Keratinocyte (primary cell): ENCODE results near the gene BORCS6. TPM values are rescaled to one million over a fixed set of nuclear protein-coding genes. Genes with fewer than 3 reads are reported as not detected.

Experiments used
- DNase-seq: peaks from one replicate; pipeline ENCODE4 v3.0.0-alpha.2; 2011; ENCODE audit warnings: low read depth, missing footprints, low spot score
- FAIRE-seq: peaks from 2 replicates; lab custom pipeline; 2011; peaks lifted over from hg19 to GRCh38; lab: Jason Lieb, UNC
- H2AFZ ChIP-seq: 2 replicates; pipeline ENCODE4 v1.6.0; 2012; ENCODE audit warnings: low read length, control low read depth, inconsistent platforms; ENCODE audit not compliant: control insufficient read depth
- H3K27ac ChIP-seq: 2 replicates; pipeline ENCODE4 v1.5.1; 2011; ENCODE audit warnings: low read length; ENCODE audit not compliant: control insufficient read depth, insufficient read depth
- H3K27me3 ChIP-seq: 3 replicates; pipeline ENCODE4 v1.6.0; 2011; ENCODE audit warnings: low read length; ENCODE audit not compliant: control insufficient read depth, insufficient read depth; ENCODE audit errors: extremely low read depth
- H3K36me3 ChIP-seq, 2 experiments: 2 replicates in 1 of 2; 3 replicates in 1 of 2; pipeline ENCODE4 v1.5.1; 2011; ENCODE audit warnings: low read length in 2 of 2, mild to moderate bottlenecking in 1 of 2; ENCODE audit not compliant: control insufficient read depth in 2 of 2, insufficient read depth in 2 of 2; ENCODE audit errors: extremely low read depth in 1 of 2
- H3K4me1 ChIP-seq: 3 replicates; pipeline ENCODE4 v1.5.1; 2011; ENCODE audit warnings: low read length; ENCODE audit not compliant: control insufficient read depth, insufficient read depth; ENCODE audit errors: extremely low read depth
- H3K4me2 ChIP-seq: 3 replicates; pipeline ENCODE4 v1.6.0; 2011; ENCODE audit warnings: low read depth, low read length; ENCODE audit not compliant: control insufficient read depth, insufficient read depth; ENCODE audit errors: extremely low read depth
- H3K4me3 ChIP-seq, 3 experiments: fragments of 200-600 bp in 1 of 3; sonication (generic) in 1 of 3; 2 replicates in 2 of 3; 3 replicates in 1 of 3; pipeline ENCODE4 v1.5.1; 2011 to 2016; ENCODE audit warnings: low read length in 3 of 3, mild to moderate bottlenecking in 3 of 3, control low read depth in 2 of 3, inconsistent platforms in 1 of 3, low read depth in 1 of 3, mixed read lengths in 1 of 3, mixed run types in 1 of 3, moderate library complexity in 1 of 3; ENCODE audit not compliant: control insufficient read depth in 2 of 3, insufficient read depth in 2 of 3; ENCODE audit errors: extremely low read depth in 1 of 3
- H3K79me2 ChIP-seq: 2 replicates; pipeline ENCODE4 v1.6.0; 2012; ENCODE audit warnings: low read length; ENCODE audit not compliant: control insufficient read depth, insufficient read depth
- H3K9ac ChIP-seq: 3 replicates; pipeline ENCODE4 v1.6.0; 2011; ENCODE audit warnings: low read length; ENCODE audit not compliant: control insufficient read depth, insufficient read depth; ENCODE audit errors: extremely low read depth
- H3K9me1 ChIP-seq: 3 replicates; pipeline ENCODE4 v1.6.0; 2011; ENCODE audit warnings: low read length; ENCODE audit not compliant: control insufficient read depth, insufficient read depth; ENCODE audit errors: extremely low read depth
- H3K9me3 ChIP-seq: 2 replicates; pipeline ENCODE4 v1.5.1; 2012; ENCODE audit warnings: low read depth, low read length; ENCODE audit not compliant: control insufficient read depth
- H4K20me1 ChIP-seq: 3 replicates; pipeline ENCODE4 v1.6.0; 2011; ENCODE audit warnings: low read length; ENCODE audit not compliant: control insufficient read depth, insufficient read depth; ENCODE audit errors: extremely low read depth
- EZH2 ChIP-seq: IDR thresholded peaks from one replicate; pipeline ENCODE4 v1.6.1; 2012; ENCODE audit warnings: inconsistent platforms, mild to moderate bottlenecking, low read length, moderate library complexity
- dilution Hi-C: fragments of 300-500 bp; cut with MboI; formaldehyde crosslinking; loops from one replicate; pipeline ENCODE4 v1.7.0; 2020; ENCODE audit warnings: low sequenced_read_pairs; ENCODE audit not compliant: extremely low pct_ligation_motif_present
- polyA plus RNA-seq, 5 experiments: library from polyadenylated mRNA; depleted of rRNA in 3 of 5; stranded (reverse) in 3 of 5; stranded (forward) in 1 of 5; unstranded in 1 of 5; fragments of >200 nt; gene quantifications; 1 replicate in 1 of 5; 2 replicates in 3 of 5; 3 replicates in 1 of 5; pipeline versions ENCODE4 v1.2.1 to v1.2.3, GENCODE V29; 2011 to 2012; ENCODE audit warnings: missing spikeins in 2 of 5, low read depth in 1 of 5, low replicate concordance in 1 of 5
- TF ChIP-seq, protein P1 (sequence below), 3 experiments: IDR thresholded peaks in 1 of 3; conservative IDR thresholded peaks in 1 of 3; optimal IDR thresholded peaks in 1 of 3; 2 replicates in 2 of 3; 3 replicates in 1 of 3; pipeline versions ENCODE3 to v1.5.1; 2011; ENCODE audit warnings: low read length in 3 of 3, mild to moderate bottlenecking in 3 of 3, moderate library complexity in 2 of 3, control low read depth in 1 of 3, inconsistent platforms in 1 of 3; ENCODE audit not compliant: insufficient read depth in 2 of 3; ENCODE audit errors: extremely low read depth in 1 of 3

Gene BORCS6
- polyA plus RNA-seq, 1 donor (not counting 4 experiments of a cell fraction or from before 2014, with no cell fraction given): 4.2 TPM

DNA sequence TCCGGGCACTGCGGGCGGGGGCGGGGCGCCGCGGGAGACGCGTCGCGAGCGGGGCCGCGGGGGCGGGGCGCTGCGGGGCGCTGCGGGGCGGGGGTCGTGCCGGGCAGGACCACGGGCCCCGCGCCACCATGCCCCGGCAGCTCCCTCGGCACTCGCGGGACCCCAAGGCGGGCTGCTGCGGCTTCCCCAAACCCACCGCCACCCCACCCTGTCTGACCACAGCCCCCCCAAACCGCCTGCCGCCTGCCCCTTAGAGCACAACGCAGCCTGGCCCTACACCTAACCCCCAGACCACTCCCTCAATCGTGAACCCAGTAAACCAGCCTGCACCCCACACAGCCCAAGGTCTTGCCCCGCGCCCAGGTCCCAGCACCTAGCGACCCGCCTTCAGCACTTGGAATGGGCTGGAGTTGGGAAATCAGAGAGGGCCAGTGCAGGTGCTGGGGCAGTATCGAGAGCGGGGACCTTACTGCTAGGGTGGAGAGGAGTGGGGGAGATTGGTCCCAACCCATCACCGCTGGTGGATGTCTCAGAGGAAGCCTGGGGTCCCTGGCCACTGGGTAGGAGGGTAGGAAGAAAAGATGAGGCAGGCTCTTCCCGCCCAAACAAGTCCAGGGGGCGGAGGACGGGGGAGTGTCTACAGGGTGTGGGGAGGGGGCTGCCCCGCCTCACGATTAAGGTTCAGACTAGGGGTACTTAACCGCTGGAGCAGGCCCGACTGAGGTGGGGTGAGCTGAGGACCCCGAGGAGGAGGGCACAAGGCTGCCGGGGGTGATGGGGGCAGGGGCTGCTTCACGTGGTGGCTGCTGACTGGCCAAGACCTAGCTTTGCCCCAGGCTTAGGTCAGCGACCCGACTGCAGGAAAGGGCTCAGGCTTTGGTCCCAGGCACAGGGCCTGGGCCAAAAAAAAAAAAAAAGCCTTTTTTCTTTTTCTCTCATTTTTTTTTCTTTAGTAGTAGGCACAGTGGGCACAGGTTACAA lies 26.7 kb downstream of the BORCS6 start:
- dilution Hi-C loops: no loop called here
- Histone ChIP-seq H3K4me1 (peaks cover 39% of the 10 kb centered on the region), H3K27ac (peak overlapping the region; percentile 58), H3K79me2 (peaks cover 18% of the 10 kb centered on the region), H2AFZ (peak overlapping the region; percentile 72), H3K27me3 (no peaks in the 10 kb centered on the region), H3K9me1 (no peaks in the 10 kb centered on the region), H3K36me3 (peaks cover 12 to 26% of the 10 kb centered on the region in 2 experiments), H3K4me2 (peak overlapping the region; percentile 62), H3K9me3 (no peaks in the 10 kb centered on the region), H3K4me3 (peak overlapping the region; percentile 54 to 99 (median 92)), H3K9ac (peak overlapping the region; percentile 93), H4K20me1 (no peaks in the 10 kb centered on the region)
- FAIRE-seq (no peak), DNase-seq (no peak)
- no peak for TF ChIP-seq EZH2
- TF ChIP-seq, protein P1, sequence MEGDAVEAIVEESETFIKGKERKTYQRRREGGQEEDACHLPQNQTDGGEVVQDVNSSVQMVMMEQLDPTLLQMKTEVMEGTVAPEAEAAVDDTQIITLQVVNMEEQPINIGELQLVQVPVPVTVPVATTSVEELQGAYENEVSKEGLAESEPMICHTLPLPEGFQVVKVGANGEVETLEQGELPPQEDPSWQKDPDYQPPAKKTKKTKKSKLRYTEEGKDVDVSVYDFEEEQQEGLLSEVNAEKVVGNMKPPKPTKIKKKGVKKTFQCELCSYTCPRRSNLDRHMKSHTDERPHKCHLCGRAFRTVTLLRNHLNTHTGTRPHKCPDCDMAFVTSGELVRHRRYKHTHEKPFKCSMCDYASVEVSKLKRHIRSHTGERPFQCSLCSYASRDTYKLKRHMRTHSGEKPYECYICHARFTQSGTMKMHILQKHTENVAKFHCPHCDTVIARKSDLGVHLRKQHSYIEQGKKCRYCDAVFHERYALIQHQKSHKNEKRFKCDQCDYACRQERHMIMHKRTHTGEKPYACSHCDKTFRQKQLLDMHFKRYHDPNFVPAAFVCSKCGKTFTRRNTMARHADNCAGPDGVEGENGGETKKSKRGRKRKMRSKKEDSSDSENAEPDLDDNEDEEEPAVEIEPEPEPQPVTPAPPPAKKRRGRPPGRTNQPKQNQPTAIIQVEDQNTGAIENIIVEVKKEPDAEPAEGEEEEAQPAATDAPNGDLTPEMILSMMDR (optimal IDR thresholded peaks at IDR 0.05 in 1 of 3, IDR thresholded peaks at IDR 0.05 in 1 of 3, conservative IDR thresholded peaks at IDR 0.05 in 1 of 3; ENCODE audit: extremely low read depth in 1 of 3, insufficient read depth in 2 of 3, low read length in 3 of 3): no peak

DNA sequence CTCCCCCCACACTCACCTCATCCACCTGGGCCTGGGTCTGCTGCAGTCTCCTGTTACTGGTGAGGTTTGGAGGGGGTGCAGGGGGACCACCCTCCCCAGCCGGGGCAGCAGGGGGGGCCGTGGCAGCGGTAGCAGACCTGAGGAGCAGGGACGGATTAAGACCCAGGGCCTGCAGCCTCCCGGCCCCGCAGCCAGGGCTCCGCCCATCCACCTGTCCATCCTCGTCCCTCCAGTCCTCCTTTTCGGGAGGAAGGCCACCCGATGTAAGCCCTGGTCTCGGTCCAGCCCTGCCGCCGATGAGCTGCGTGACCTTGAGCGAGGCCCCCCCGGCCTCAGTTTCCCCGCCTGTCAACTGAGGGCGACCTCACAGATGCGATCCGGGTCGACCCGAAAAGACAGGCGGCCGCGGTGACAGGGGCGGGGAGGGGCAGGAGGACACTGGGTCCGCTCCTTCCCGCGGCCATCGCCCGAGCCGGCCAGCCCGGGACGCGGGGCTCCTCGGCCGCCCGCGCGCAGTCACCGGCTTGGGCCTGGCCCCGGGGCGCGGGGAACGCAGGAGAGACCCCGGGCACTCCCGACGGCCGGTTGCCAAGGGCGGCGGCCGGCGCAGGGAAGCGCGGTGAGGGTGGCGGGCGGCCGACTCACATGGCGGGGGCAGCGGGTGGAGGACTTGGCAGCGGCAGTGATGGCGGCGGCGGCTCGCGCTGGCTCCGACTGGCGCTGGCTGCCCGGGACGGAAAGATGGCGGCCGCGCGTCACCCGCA lies 27.6 kb downstream of the BORCS6 start, which contains the start of gene VAMP2:
Gene VAMP2 (minus strand): TSS at position 716 of the 764 bp plus-strand sequence. CDS start 69 bp downstream, at position 647.
- H3K79me2 ChIP-seq: peaks cover 18% of the 10 kb centered on the region
- peak within 1 kb of the TSS; percentile 96 for H3K4me2 ChIP-seq
- peak within 1 kb of the TSS; percentile 91 to 99 (median 92) for H3K4me3 ChIP-seq
- H3K36me3 ChIP-seq: peaks cover 12 to 26% of the 10 kb centered on the region in 2 experiments
- no peak for DNase-seq
- peaks cover 39% of the 10 kb centered on the region for H3K4me1 ChIP-seq
- FAIRE-seq: no peak
- peak within 1 kb of the TSS; percentile 76 for H3K27ac ChIP-seq
- peak within 1 kb of the TSS; percentile 93 for H3K9ac ChIP-seq
- H3K9me1 ChIP-seq: no peaks in the 10 kb centered on the region
- H3K27me3 ChIP-seq: no peaks in the 10 kb centered on the region
- H3K9me3 ChIP-seq: no peaks in the 10 kb centered on the region
- dilution Hi-C loops: no loop called here
- peak within 1 kb of the TSS; percentile 72 for H2AFZ ChIP-seq
- TF ChIP-seq EZH2: no peak
- TF ChIP-seq, protein P1 (optimal IDR thresholded peaks at IDR 0.05 in 1 of 3, IDR thresholded peaks at IDR 0.05 in 1 of 3, conservative IDR thresholded peaks at IDR 0.05 in 1 of 3; ENCODE audit: extremely low read depth in 1 of 3, insufficient read depth in 2 of 3, low read length in 3 of 3): no peak
- H4K20me1 ChIP-seq: no peaks in the 10 kb centered on the region
